ENCODE measurements around the gene SERTAD1.

SERTAD1 gene

DNA sequence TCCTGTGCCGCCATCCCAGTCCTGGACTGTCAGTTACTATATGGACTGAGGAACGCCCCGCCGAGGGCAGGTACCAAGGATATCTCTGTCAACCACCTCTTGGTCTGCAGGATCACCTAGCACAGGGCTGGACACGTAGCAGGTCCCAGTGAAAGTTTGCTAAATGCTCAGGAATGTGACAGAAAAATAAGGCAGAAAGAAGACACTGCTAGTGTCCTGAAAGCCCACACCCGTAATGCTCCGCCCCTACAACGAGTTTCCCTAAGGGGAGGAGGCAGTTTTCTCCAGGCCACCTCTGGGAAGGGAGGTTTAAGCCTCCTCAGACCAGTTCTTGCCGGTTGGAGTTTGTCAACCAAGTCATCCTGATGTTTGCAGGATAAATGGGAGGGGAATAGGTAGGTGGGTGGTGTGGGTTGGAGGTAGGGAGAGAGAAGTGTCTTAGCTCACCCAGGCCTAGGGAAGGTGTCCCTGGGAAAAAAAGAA lies 20.0 kb upstream of the SERTAD1 start:
- no peak for TF ChIP-seq CREB1 (IDR thresholded peaks at IDR 0.05; ENCODE audit: low read depth)
- no peak for TF ChIP-seq TAF1 (IDR thresholded peaks at IDR 0.05; ENCODE audit: low read depth)
- TF ChIP-seq TEAD4 (IDR thresholded peaks at IDR 0.05): no peak
- TF ChIP-seq, protein P1, sequence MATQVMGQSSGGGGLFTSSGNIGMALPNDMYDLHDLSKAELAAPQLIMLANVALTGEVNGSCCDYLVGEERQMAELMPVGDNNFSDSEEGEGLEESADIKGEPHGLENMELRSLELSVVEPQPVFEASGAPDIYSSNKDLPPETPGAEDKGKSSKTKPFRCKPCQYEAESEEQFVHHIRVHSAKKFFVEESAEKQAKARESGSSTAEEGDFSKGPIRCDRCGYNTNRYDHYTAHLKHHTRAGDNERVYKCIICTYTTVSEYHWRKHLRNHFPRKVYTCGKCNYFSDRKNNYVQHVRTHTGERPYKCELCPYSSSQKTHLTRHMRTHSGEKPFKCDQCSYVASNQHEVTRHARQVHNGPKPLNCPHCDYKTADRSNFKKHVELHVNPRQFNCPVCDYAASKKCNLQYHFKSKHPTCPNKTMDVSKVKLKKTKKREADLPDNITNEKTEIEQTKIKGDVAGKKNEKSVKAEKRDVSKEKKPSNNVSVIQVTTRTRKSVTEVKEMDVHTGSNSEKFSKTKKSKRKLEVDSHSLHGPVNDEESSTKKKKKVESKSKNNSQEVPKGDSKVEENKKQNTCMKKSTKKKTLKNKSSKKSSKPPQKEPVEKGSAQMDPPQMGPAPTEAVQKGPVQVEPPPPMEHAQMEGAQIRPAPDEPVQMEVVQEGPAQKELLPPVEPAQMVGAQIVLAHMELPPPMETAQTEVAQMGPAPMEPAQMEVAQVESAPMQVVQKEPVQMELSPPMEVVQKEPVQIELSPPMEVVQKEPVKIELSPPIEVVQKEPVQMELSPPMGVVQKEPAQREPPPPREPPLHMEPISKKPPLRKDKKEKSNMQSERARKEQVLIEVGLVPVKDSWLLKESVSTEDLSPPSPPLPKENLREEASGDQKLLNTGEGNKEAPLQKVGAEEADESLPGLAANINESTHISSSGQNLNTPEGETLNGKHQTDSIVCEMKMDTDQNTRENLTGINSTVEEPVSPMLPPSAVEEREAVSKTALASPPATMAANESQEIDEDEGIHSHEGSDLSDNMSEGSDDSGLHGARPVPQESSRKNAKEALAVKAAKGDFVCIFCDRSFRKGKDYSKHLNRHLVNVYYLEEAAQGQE (IDR thresholded peaks at IDR 0.05; ENCODE audit: low read depth): no peak
- no peak for TF ChIP-seq MAX (IDR thresholded peaks at IDR 0.05)
- TF ChIP-seq ZBTB7A (IDR thresholded peaks at IDR 0.05; ENCODE audit: low read depth): no peak
- no peak for TF ChIP-seq CEBPB (IDR thresholded peaks at IDR 0.05)
- no peak for TF ChIP-seq EGR1 (IDR thresholded peaks at IDR 0.05)

GRCh38 chr19:40444825-40445312 lies 19.1 kb upstream of the SERTAD1 start:
- TF ChIP-seq TEAD4 (IDR thresholded peaks at IDR 0.05) (no peak), FOXM1 (IDR thresholded peaks at IDR 0.05; ENCODE audit: borderline replicate concordance, low read depth) (no peak), MAX (IDR thresholded peaks at IDR 0.05) (no peak), RAD21 (IDR thresholded peaks at IDR 0.05; ENCODE audit: low read depth) (0 out of 2 replicates have a peak, but pooled peaks have one; percentile 23), ZBTB7A (IDR thresholded peaks at IDR 0.05; ENCODE audit: low read depth) (peak; percentile 57; the same call in 1 of the 2 replicates), YY1 (IDR thresholded peaks at IDR 0.05; ENCODE audit: low read depth) (no peak), TAF1 (IDR thresholded peaks at IDR 0.05; ENCODE audit: low read depth) (no peak)
- TF ChIP-seq, protein P1 (IDR thresholded peaks at IDR 0.05; ENCODE audit: low read depth): no peak

GRCh38 chr19:40444000-40444824 lies 18.4 kb upstream of the SERTAD1 start, which contains the start of gene SERTAD3:
TSS of gene SERTAD3 (minus strand) at chr19:40444335. CDS start at chr19:40442080, 2,255 bp downstream.
- peak; percentile 10; the same call in 1 of the 2 replicates for TF ChIP-seq MAX (IDR thresholded peaks at IDR 0.05)
- no peak for TF ChIP-seq YY1 (IDR thresholded peaks at IDR 0.05; ENCODE audit: low read depth)
- peak; percentile 77 for TF ChIP-seq ZBTB7A (IDR thresholded peaks at IDR 0.05; ENCODE audit: low read depth)
- no peak; the same call in 1 of the 2 replicates for TF ChIP-seq EGR1 (IDR thresholded peaks at IDR 0.05)
- peak; percentile 43; the same call in 1 of the 2 replicates for TF ChIP-seq TCF12 (IDR thresholded peaks at IDR 0.05; ENCODE audit: low read depth)
- no peak for TF ChIP-seq USF1 (IDR thresholded peaks at IDR 0.05)
- TF ChIP-seq TAF1 (IDR thresholded peaks at IDR 0.05; ENCODE audit: low read depth): peak; percentile 81; the same call in 1 of the 2 replicates
- no peak for TF ChIP-seq FOXM1 (IDR thresholded peaks at IDR 0.05; ENCODE audit: borderline replicate concordance, low read depth)
- TF ChIP-seq CREB1 (IDR thresholded peaks at IDR 0.05; ENCODE audit: low read depth): peak; percentile 79
- TF ChIP-seq TEAD4 (IDR thresholded peaks at IDR 0.05): peak; percentile 26; the same call in 1 of the 2 replicates
- no peak for TF ChIP-seq EP300 (IDR thresholded peaks at IDR 0.05; ENCODE audit: borderline replicate concordance)
- TF ChIP-seq CEBPB (IDR thresholded peaks at IDR 0.05): no peak
- TF ChIP-seq, protein P1 (IDR thresholded peaks at IDR 0.05; ENCODE audit: low read depth): no peak
- TF ChIP-seq RAD21 (IDR thresholded peaks at IDR 0.05; ENCODE audit: low read depth): no peak
- peak; percentile 55; the same call in 1 of the 2 replicates for TF ChIP-seq NFIC (IDR thresholded peaks at IDR 0.05)

Measured in Ishikawa (cell line).